Naive thymus-derived CD4-positive, alpha-beta T cell (primary cell): ENCODE data around the gene ZNF92. TPM values are rescaled to one million over a fixed set of nuclear protein-coding genes. Genes with fewer than 3 reads are reported as not detected.
"Not testable (repeated sequence)": the region's sequence is repeated elsewhere in the genome, so short reads cannot be mapped to it uniquely, and the experiment has no call there.

Experiments used
- ATAC-seq: fragments of 150-1000 bp; cut with Tn5 transposase; 2 replicates; pipeline ENCODE4 v1.10.0; 2021; ENCODE audit warnings: mild to moderate bottlenecking, moderate library complexity
- CTCF ChIA-PET: fragments of 350-600 bp; sonication (Branson Sonifier 250); formaldehyde crosslinking; loops from one replicate; lab custom pipeline; 2021; ENCODE audit warnings: antibody characterized with exemption; lab: Charles Lee
- POLR2A ChIA-PET: fragments of 350-600 bp; sonication (Branson Sonifier 250); formaldehyde crosslinking; loops from one replicate; lab custom pipeline; 2021; ENCODE audit warnings: antibody characterized with exemption, inconsistent platforms; lab: Charles Lee
- DNase-seq, 9 donors: peaks; one replicate each; pipeline versions ENCODE4 v3.0.0 to v3.0.0-alpha.2; 2020 to 2022; ENCODE audit warnings: mixed read lengths in 1 of 9
- H3K27ac ChIP-seq: one replicate; pipeline ENCODE4 v1.7.0; 2013; ENCODE audit warnings: mild to moderate bottlenecking, low read depth, low read length, moderate library complexity
- H3K27me3 ChIP-seq, 2 donors: one replicate each; pipeline ENCODE4 v1.7.0; 2013; ENCODE audit warnings: low read length in 2 of 2, mild to moderate bottlenecking in 2 of 2, moderate library complexity in 2 of 2; ENCODE audit not compliant: control insufficient read depth in 2 of 2, insufficient read depth in 2 of 2
- H3K36me3 ChIP-seq, 3 experiments: 1 replicate in 2 of 3; 2 replicates in 1 of 3; pipeline ENCODE4 v1.7.0; 2013; ENCODE audit warnings: low read length in 3 of 3, mild to moderate bottlenecking in 3 of 3, moderate library complexity in 1 of 3; ENCODE audit not compliant: insufficient read depth in 3 of 3, control insufficient read depth in 2 of 3
- H3K4me1 ChIP-seq, 2 donors: one replicate each; pipeline ENCODE4 v1.7.0; 2013; ENCODE audit warnings: low read length in 2 of 2, mild to moderate bottlenecking in 2 of 2, moderate library complexity in 1 of 2; ENCODE audit not compliant: control insufficient read depth in 2 of 2, insufficient read depth in 2 of 2
- H3K4me3 ChIP-seq: 2 replicates; pipeline ENCODE4 v1.7.0; 2013; ENCODE audit warnings: mild to moderate bottlenecking, low read length
- H3K9me3 ChIP-seq, 3 experiments: 1 replicate in 2 of 3; 2 replicates in 1 of 3; pipeline ENCODE4 v1.7.0; 2013; ENCODE audit warnings: low read length in 3 of 3; ENCODE audit not compliant: control insufficient read depth in 2 of 3
- H3K27ac Mint-ChIP-seq, 9 donors: one replicate each; pipeline ENCODE4 v1.8.0; 2020 to 2022; ENCODE audit warnings: mixed read lengths in 9 of 9, mild to moderate bottlenecking in 8 of 9, moderate library complexity in 5 of 9, inconsistent platforms in 2 of 9
- H3K27me3 Mint-ChIP-seq, 5 donors: one replicate each; pipeline ENCODE4 v1.8.0; 2021 to 2022; ENCODE audit warnings: mixed read lengths in 5 of 5, mild to moderate bottlenecking in 1 of 5
- H3K36me3 Mint-ChIP-seq, 5 donors: one replicate each; pipeline ENCODE4 v1.8.0; 2020 to 2022; ENCODE audit warnings: mixed read lengths in 5 of 5, mild to moderate bottlenecking in 3 of 5, inconsistent platforms in 1 of 5
- H3K4me1 Mint-ChIP-seq, 7 donors: one replicate each; pipeline ENCODE4 v1.8.0; 2020 to 2022; ENCODE audit warnings: mixed read lengths in 7 of 7, mild to moderate bottlenecking in 3 of 7, inconsistent platforms in 1 of 7
- H3K4me3 Mint-ChIP-seq, 10 donors: one replicate each; pipeline ENCODE4 v1.8.0; 2020 to 2022; ENCODE audit warnings: mild to moderate bottlenecking in 10 of 10, mixed read lengths in 10 of 10, moderate library complexity in 6 of 10, inconsistent platforms in 2 of 10
- H3K9me3 Mint-ChIP-seq, 11 donors: one replicate each; pipeline ENCODE4 v1.8.0; 2020 to 2022; ENCODE audit warnings: mixed read lengths in 11 of 11, mild to moderate bottlenecking in 4 of 11, inconsistent platforms in 1 of 11, moderate library complexity in 1 of 11
- intact Hi-C, 2 donors: fragments of 100-400 bp; cut with micrococcal nuclease; formaldehyde crosslinking; loops; one replicate each; pipeline ENCODE4 v1.15.1; 2023
- polyA plus RNA-seq, 2 donors: library from polyadenylated mRNA; unstranded; fragments of 300-500 nt; fragmentation: Illumina TruSeq; gene quantifications; one replicate each; pipeline ENCODE4 v1.2.3, GENCODE V29; 2021
- total RNA-seq, 6 experiments: library from RNA in 5 of 6; stranded (reverse) in 5 of 6; gene quantifications; 1 replicate in 5 of 6; 2 replicates in 1 of 6; pipeline ENCODE4 v1.2.3 and lab custom pipeline; 2021 to 2026

The ZNF92 gene
- total RNA-seq (10 to 100 TPM; 16.3 to 22.5 (median 19.3) TPM), polyA plus RNA-seq (10 to 100 TPM in 1 of 2 donors, 1 to 10 TPM in 1; 8.4 to 12.5 TPM), total RNA-seq (lab: John Stamatoyannopoulos, UW) (28.3 reads per million, percentile 58 among the genes with 10 or more reads in this experiment)

- H3K4me1 Mint-ChIP-seq = peaks cover 18 to 57% (median 49%) of the 10 kb centered on the region in 7 donors
- Histone ChIP-seq H3K4me3 (peak within 1 kb of the TSS; percentile 87), H3K9me3 (no peaks in the 10 kb centered on the region), H3K36me3 (peaks cover 0 to 6% (median 0%) of the 10 kb centered on the region in 3 experiments), H3K27ac (peak within 1 kb of the TSS; percentile 82), H3K27me3 (no peaks in the 10 kb centered on the region), H3K4me1 (peaks cover 8 to 21% of the 10 kb centered on the region in 2 donors)
- H3K27ac Mint-ChIP-seq = peak within 1 kb of the TSS; percentile 87 to 96 (median 93)
- ChIA-PET POLR2A (interaction anchor here (0.6 to 2.0 kb wide), 11 partner anchors 12 to 1448 kb away, joined by 3 to 20 read pairs (median 4); partner anchors contain the start of genes ERV3-1, ZNF107, ZNF138 and ZNF273), CTCF (interaction anchor here (0.6 to 1.4 kb wide), 2 partner anchors 423 to 462 kb away, joined by 4 read pairs; no protein-coding TSS in a partner anchor)
- DNase-seq (peak; percentile 84 to 95 (median 94)), ATAC-seq (peak; percentile 99)
- H3K9me3 Mint-ChIP-seq = peaks cover 0 to 15% (median 0%) of the 10 kb centered on the region in 11 donors
- intact Hi-C loops = loop anchor here (1.0 to 10.0 kb wide), 17 partner anchors 335 to 1473 kb away; partner anchors contain the start of genes ERV3-1 (in 2 of the 2), GUSB (in 2 of the 2), ZNF107 (in 2 of the 2) and ZNF138 (in 2 of the 2)
- H3K36me3 Mint-ChIP-seq = peaks cover 0 to 23% (median 17%) of the 10 kb centered on the region in 5 donors
- H3K4me3 Mint-ChIP-seq = peak within 1 kb of the TSS; percentile 90 to 98 (median 96)
- H3K27me3 Mint-ChIP-seq = no peaks in the 10 kb centered on the region
These were observed at the start of gene ZNF92 for GRCh38 chr7:65373608-65374351. Gene ZNF92, plus strand, starts transcription at chr7:65373855. Its CDS starts 143 bp downstream, at chr7:65373998.

- Histone ChIP-seq H3K4me3 (no peak overlapping the region), H3K27ac (no peak overlapping the region), H3K27me3 (no peaks in the 10 kb centered on the region), H3K36me3 (no peaks in the 10 kb centered on the region), H3K4me1 (no peaks in the 10 kb centered on the region), H3K9me3 (no peaks in the 10 kb centered on the region)
- ATAC-seq (no peak), DNase-seq (no peak)
- H3K9me3 Mint-ChIP-seq = no peaks in the 10 kb centered on the region
- no peaks in the 10 kb centered on the region for H3K4me1 Mint-ChIP-seq
- ChIA-PET CTCF (no interaction called here), POLR2A (no interaction called here)
- no peak overlapping the region for H3K27ac Mint-ChIP-seq
- H3K36me3 Mint-ChIP-seq = no peaks in the 10 kb centered on the region
- no peaks in the 10 kb centered on the region for H3K27me3 Mint-ChIP-seq
- no peak overlapping the region for H3K4me3 Mint-ChIP-seq
- intact Hi-C loops = no loop called here
These were observed 47.7 kb upstream of the ZNF92 start for GRCh38 chr7:65325793-65326432.

GRCh38 chr7:65338346-65338745 lies 35.3 kb upstream of the ZNF92 start:
- Mint-ChIP-seq H3K27me3 (peaks cover 0 to 22% (median 7%) of the 10 kb centered on the region in 5 donors), H3K4me3 (no peak overlapping the region), H3K9me3 (peaks cover 0 to 16% (median 0%) of the 10 kb centered on the region in 11 donors), H3K27ac (no peak overlapping the region), H3K4me1 (no peaks in the 10 kb centered on the region), H3K36me3 (peaks cover 0 to 2% (median 0%) of the 10 kb centered on the region in 5 donors)
- no peaks in the 10 kb centered on the region for H3K4me1 ChIP-seq
- DNase-seq (no peak), ATAC-seq (no peak)
- H3K4me3 ChIP-seq = no peak overlapping the region
- H3K27ac ChIP-seq = no peak overlapping the region
- no peaks in the 10 kb centered on the region for H3K27me3 ChIP-seq
- H3K9me3 ChIP-seq = no peaks in the 10 kb centered on the region
- CTCF ChIA-PET = no interaction called here
- POLR2A ChIA-PET = no interaction called here
- intact Hi-C loops = no loop called here
- no peaks in the 10 kb centered on the region for H3K36me3 ChIP-seq

GRCh38 chr7:65339257-65339656 lies 34.4 kb upstream of the ZNF92 start:
- peaks cover 0 to 18% (median 7%) of the 10 kb centered on the region in 5 donors for H3K27me3 Mint-ChIP-seq
- no peaks in the 10 kb centered on the region for H3K4me1 Mint-ChIP-seq
- DNase-seq = no peak

GRCh38 chr7:65342723-65343629 lies 30.7 kb upstream of the ZNF92 start:
- CTCF ChIA-PET = no interaction called here
- ATAC-seq (no peak), DNase-seq (no peak)
- Histone ChIP-seq H3K36me3 (no peaks in the 10 kb centered on the region), H3K27me3 (no peaks in the 10 kb centered on the region), H3K4me1 (no peaks in the 10 kb centered on the region), H3K27ac (no peak overlapping the region), H3K9me3 (no peaks in the 10 kb centered on the region), H3K4me3 (no peak overlapping the region)
- intact Hi-C loops = no loop called here
- Mint-ChIP-seq H3K27me3 (peaks cover 0 to 35% (median 17%) of the 10 kb centered on the region in 5 donors), H3K27ac (no peak overlapping the region), H3K36me3 (no peaks in the 10 kb centered on the region), H3K4me1 (no peaks in the 10 kb centered on the region), H3K4me3 (no peak overlapping the region), H3K9me3 (peaks cover 0 to 24% (median 3%) of the 10 kb centered on the region in 11 donors)
- POLR2A ChIA-PET = no interaction called here

More at GRCh38 chr7:65339257-65339656, 34.4 kb upstream of the ZNF92 start:
- POLR2A ChIA-PET = no interaction called here
- Mint-ChIP-seq H3K9me3 (peaks cover 0 to 16% (median 0%) of the 10 kb centered on the region in 11 donors), H3K4me3 (no peak overlapping the region), H3K27ac (no peak overlapping the region), H3K36me3 (no peaks in the 10 kb centered on the region)
- no peaks in the 10 kb centered on the region for H3K36me3 ChIP-seq
- H3K9me3 ChIP-seq = no peaks in the 10 kb centered on the region
- intact Hi-C loops = no loop called here
- no peaks in the 10 kb centered on the region for H3K27me3 ChIP-seq
- no peak for ATAC-seq
- H3K27ac ChIP-seq = no peak overlapping the region
- CTCF ChIA-PET = no interaction called here
- no peak overlapping the region for H3K4me3 ChIP-seq
- no peaks in the 10 kb centered on the region for H3K4me1 ChIP-seq

- H3K4me1 Mint-ChIP-seq = not testable (repeated sequence)
These were observed 29.1 kb upstream of the ZNF92 start for GRCh38 chr7:65344541-65344940.

More at GRCh38 chr7:65344541-65344940, 29.1 kb upstream of the ZNF92 start:
- intact Hi-C loops, H3K36me3 ChIP-seq, CTCF ChIA-PET, ATAC-seq, DNase-seq, H3K36me3 Mint-ChIP-seq, H3K4me1 ChIP-seq, H3K27me3 ChIP-seq, H3K27ac Mint-ChIP-seq, H3K4me3 Mint-ChIP-seq, H3K9me3 ChIP-seq, H3K27ac ChIP-seq, POLR2A ChIA-PET, H3K4me3 ChIP-seq: not testable (repeated sequence)
- Mint-ChIP-seq H3K27me3 (peaks cover 0 to 32% (median 17%) of the 10 kb centered on the region in 5 donors), H3K9me3 (peaks cover 0 to 24% (median 3%) of the 10 kb centered on the region in 11 donors)
